Caco-2 (cell line): ENCODE results near the gene COA8. TPM values are rescaled to one million over a fixed set of nuclear protein-coding genes. Genes with fewer than 3 reads are reported as not detected.
A peak's percentile ranks its signal among the peaks of the same experiment; 100 is the strongest.

ENCODE experiments used
- BruUV-seq: library from RNA; stranded (reverse); fragments of 400-500 nt; replicated peaks from 2 replicates; lab custom pipeline; 2021; lab: Mats Ljungman, UMichigan
- CTCF ChIA-PET: fragments of 300-600 bp; sonication (Branson Sonifier 250); formaldehyde crosslinking; loops from one replicate; lab custom pipeline; 2022; ENCODE audit warnings: antibody characterized with exemption; lab: Charles Lee
- POLR2A ChIA-PET: fragments of 300-600 bp; sonication (Branson Sonifier 250); formaldehyde crosslinking; loops from one replicate; lab custom pipeline; 2022; ENCODE audit warnings: antibody characterized with exemption; lab: Charles Lee
- DNase-seq, 2 experiments: peaks; one replicate each; pipeline versions ENCODE4 v3.0.0 to v3.0.0-alpha.2; 2020 to 2022
- H3K27me3 ChIP-seq: replicated peaks from 2 replicates; pipeline ENCODE4 v1.6.0; 2011; ENCODE audit warnings: low read length; ENCODE audit not compliant: control insufficient read depth, insufficient read depth
- H3K36me3 ChIP-seq: 2 replicates; pipeline ENCODE4 v1.5.1; 2011; ENCODE audit warnings: low read length; ENCODE audit not compliant: control insufficient read depth, insufficient read depth
- H3K4me1 ChIP-seq: fragments of 250-450 bp; sonication (Bioruptor Pico); 2 replicates; pipeline ENCODE4 v1.5.1; 2020; ENCODE audit warnings: mild to moderate bottlenecking
- H3K4me3 ChIP-seq: 2 replicates; pipeline ENCODE4 v1.5.1; 2011; ENCODE audit warnings: low read depth, mild to moderate bottlenecking, control low read depth, low read length
- H3K9me3 ChIP-seq: fragments of 250-450 bp; sonication (Bioruptor Pico); 2 replicates; pipeline ENCODE4 v1.5.1; 2020; ENCODE audit warnings: mild to moderate bottlenecking, moderate library complexity
- H3K27ac Mint-ChIP-seq: one replicate; pipeline ENCODE4 v1.8.0; 2022; ENCODE audit warnings: mixed read lengths; ENCODE audit not compliant: unreplicated experiment
- H3K27me3 Mint-ChIP-seq: one replicate; pipeline ENCODE4 v1.8.0; 2022; ENCODE audit warnings: mixed read lengths; ENCODE audit not compliant: insufficient read depth, unreplicated experiment
- H3K36me3 Mint-ChIP-seq: one replicate; pipeline ENCODE4 v1.8.0; 2022; ENCODE audit warnings: mild to moderate bottlenecking, mixed read lengths; ENCODE audit not compliant: insufficient read depth, unreplicated experiment
- H3K4me1 Mint-ChIP-seq: one replicate; pipeline ENCODE4 v1.8.0; 2022; ENCODE audit warnings: low read depth, mixed read lengths; ENCODE audit not compliant: unreplicated experiment
- H3K4me3 Mint-ChIP-seq: one replicate; pipeline ENCODE4 v1.8.0; 2022; ENCODE audit warnings: mild to moderate bottlenecking, moderate library complexity, mixed read lengths; ENCODE audit not compliant: unreplicated experiment
- H3K9me3 Mint-ChIP-seq: one replicate; pipeline ENCODE4 v1.8.0; 2022; ENCODE audit warnings: mixed read lengths; ENCODE audit not compliant: unreplicated experiment
- intact Hi-C: fragments of 100-400 bp; cut with micrococcal nuclease; formaldehyde crosslinking; loops from one replicate; pipeline ENCODE4 v1.10.0; 2022; ENCODE audit not compliant: unreplicated experiment
- total RNA-seq: library from RNA; stranded (reverse); gene quantifications from 2 replicates; pipeline ENCODE4 v1.2.3, GENCODE V29; 2022
- TF ChIP-seq, protein P1 (sequence below), 2 experiments: fragments of 200-600 bp in 1 of 2; IDR thresholded peaks; 1 replicate in 1 of 2; 2 replicates in 1 of 2; pipeline versions ENCODE4 v1.5.1 to v1.8.0; 2011 to 2022; ENCODE audit warnings: antibody characterized with exemption in 1 of 2, control low read depth in 1 of 2, inconsistent platforms in 1 of 2, low read depth in 1 of 2, low read length in 1 of 2, mild to moderate bottlenecking in 1 of 2, moderate library complexity in 1 of 2; ENCODE audit not compliant: insufficient read depth in 1 of 2, severe bottlenecking in 1 of 2, unreplicated experiment in 1 of 2

COA8 gene
- total RNA-seq, 1 experiment from 2014 or later: 50.7 TPM

DNA sequence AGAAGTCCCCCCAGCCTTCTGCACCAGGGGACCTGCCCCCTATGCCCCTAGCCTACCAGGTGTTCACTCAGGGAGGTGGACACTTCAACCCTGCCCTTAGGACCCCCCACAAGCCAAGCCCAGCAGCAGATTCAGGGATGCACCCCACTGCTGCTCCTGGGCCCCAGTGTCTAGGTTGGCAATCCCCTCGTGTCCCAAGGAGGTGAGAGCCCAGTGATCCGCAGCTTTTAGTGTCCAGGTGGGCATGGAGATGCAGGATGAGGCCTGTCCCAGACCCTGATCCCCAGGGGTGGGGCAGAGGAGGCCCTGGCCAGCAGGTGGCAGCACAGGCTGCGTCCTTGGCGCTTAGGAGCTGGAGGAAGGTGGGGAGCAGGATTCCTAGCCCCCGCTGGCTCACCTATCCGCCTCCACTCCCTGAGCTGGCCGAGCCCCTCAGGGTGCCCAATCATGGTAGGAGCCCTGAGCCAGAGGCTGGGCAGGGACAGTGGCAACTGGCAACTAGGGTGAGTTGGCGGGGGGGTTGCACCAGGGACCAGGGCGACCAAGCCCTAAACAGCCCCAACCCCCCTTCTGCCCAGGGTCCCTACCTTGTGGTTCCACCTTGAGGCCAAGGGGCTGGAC is 44.2 kb upstream of the COA8 start:
- ChIA-PET POLR2A (no interaction called here), CTCF (interaction anchor here (0.6 to 2.8 kb wide), 12 partner anchors 9 to 221 kb away, joined by 3 to 49 read pairs (median 5); partner anchors contain the start of gene TRMT61A)
- H3K9me3 Mint-ChIP-seq: no peaks in the 10 kb centered on the region
- H3K4me3 ChIP-seq: peak overlapping the region; percentile 95
- H3K27me3 ChIP-seq: no peaks in the 10 kb centered on the region
- H3K4me1 Mint-ChIP-seq: peaks cover 7% of the 10 kb centered on the region
- no TSS peak for BruUV-seq
- H3K9me3 ChIP-seq: no peaks in the 10 kb centered on the region
- peak overlapping the region; percentile 40 for H3K27ac Mint-ChIP-seq
- H3K27me3 Mint-ChIP-seq: no peaks in the 10 kb centered on the region
- DNase-seq: peak; percentile 78 to 83
- H3K4me1 ChIP-seq: peaks cover 19% of the 10 kb centered on the region
- TF ChIP-seq, protein P1, sequence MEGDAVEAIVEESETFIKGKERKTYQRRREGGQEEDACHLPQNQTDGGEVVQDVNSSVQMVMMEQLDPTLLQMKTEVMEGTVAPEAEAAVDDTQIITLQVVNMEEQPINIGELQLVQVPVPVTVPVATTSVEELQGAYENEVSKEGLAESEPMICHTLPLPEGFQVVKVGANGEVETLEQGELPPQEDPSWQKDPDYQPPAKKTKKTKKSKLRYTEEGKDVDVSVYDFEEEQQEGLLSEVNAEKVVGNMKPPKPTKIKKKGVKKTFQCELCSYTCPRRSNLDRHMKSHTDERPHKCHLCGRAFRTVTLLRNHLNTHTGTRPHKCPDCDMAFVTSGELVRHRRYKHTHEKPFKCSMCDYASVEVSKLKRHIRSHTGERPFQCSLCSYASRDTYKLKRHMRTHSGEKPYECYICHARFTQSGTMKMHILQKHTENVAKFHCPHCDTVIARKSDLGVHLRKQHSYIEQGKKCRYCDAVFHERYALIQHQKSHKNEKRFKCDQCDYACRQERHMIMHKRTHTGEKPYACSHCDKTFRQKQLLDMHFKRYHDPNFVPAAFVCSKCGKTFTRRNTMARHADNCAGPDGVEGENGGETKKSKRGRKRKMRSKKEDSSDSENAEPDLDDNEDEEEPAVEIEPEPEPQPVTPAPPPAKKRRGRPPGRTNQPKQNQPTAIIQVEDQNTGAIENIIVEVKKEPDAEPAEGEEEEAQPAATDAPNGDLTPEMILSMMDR (IDR thresholded peaks at IDR 0.05; ENCODE audit: insufficient read depth in 1 of 2, low read depth in 1 of 2, low read length in 1 of 2, severe bottlenecking in 1 of 2, unreplicated experiment in 1 of 2): peak; percentile 93 to 94
- H3K36me3 ChIP-seq: peaks cover 9% of the 10 kb centered on the region
- H3K4me3 Mint-ChIP-seq: peak overlapping the region; percentile 74
- peaks cover 44% of the 10 kb centered on the region for H3K36me3 Mint-ChIP-seq
- intact Hi-C loops: loop anchor here (1.0 kb wide), 1 partner anchor 28 kb away; no protein-coding TSS in a partner anchor

GRCh38 chr14:103519043-103519836 is 43.5 kb upstream of the COA8 start:
- peak overlapping the region; percentile 40 for H3K27ac Mint-ChIP-seq
- H3K27me3 ChIP-seq: no peaks in the 10 kb centered on the region
- H3K27me3 Mint-ChIP-seq: no peaks in the 10 kb centered on the region
- peaks cover 46% of the 10 kb centered on the region for H3K36me3 Mint-ChIP-seq
- ChIA-PET CTCF (interaction anchor here (0.6 to 2.8 kb wide), 12 partner anchors 8 to 461 kb away, joined by 3 to 49 read pairs (median 6); partner anchors contain the start of gene TRMT61A), POLR2A (no interaction called here)
- no TSS peak for BruUV-seq
- peaks cover 26% of the 10 kb centered on the region for H3K4me1 ChIP-seq
- H3K4me1 Mint-ChIP-seq: peaks cover 7% of the 10 kb centered on the region
- H3K36me3 ChIP-seq: peaks cover 9% of the 10 kb centered on the region
- intact Hi-C loops: no loop called here
- TF ChIP-seq, protein P1 (IDR thresholded peaks at IDR 0.05; ENCODE audit: insufficient read depth in 1 of 2, low read depth in 1 of 2, low read length in 1 of 2, severe bottlenecking in 1 of 2, unreplicated experiment in 1 of 2): no peak
- peak overlapping the region; percentile 74 for H3K4me3 Mint-ChIP-seq
- H3K9me3 Mint-ChIP-seq: no peaks in the 10 kb centered on the region
- H3K4me3 ChIP-seq: peak overlapping the region; percentile 95
- H3K9me3 ChIP-seq: no peaks in the 10 kb centered on the region
- DNase-seq: no peak

DNA sequence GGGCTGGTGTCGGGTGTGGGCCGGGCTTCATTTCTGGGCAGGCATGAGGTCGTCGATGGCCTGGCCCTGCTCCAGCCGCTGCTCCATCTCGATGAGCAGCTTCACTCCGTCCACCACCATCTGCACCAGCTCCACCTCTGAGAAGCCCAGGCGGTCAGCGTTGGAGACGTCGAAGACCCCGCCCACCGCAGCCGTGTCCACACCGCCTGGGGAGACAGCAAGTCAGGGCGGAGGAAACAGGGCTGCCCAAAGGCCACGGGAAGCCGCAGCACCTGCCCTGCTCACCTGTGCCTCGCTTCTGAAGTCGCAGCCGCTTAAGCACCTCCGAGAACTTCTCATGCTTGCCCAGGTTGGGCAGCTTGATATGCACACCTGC is 42.9 kb upstream of the COA8 start:
- Histone ChIP-seq H3K4me1 (peaks cover 32% of the 10 kb centered on the region), H3K27me3 (no peaks in the 10 kb centered on the region), H3K36me3 (peaks cover 9% of the 10 kb centered on the region), H3K4me3 (peak overlapping the region; percentile 95), H3K9me3 (no peaks in the 10 kb centered on the region)
- POLR2A ChIA-PET: no interaction called here
- peak overlapping the region; percentile 40 for H3K27ac Mint-ChIP-seq
- peak overlapping the region; percentile 74 for H3K4me3 Mint-ChIP-seq
- DNase-seq: no peak
- TF ChIP-seq, protein P1 (IDR thresholded peaks at IDR 0.05; ENCODE audit: insufficient read depth in 1 of 2, low read depth in 1 of 2, low read length in 1 of 2, severe bottlenecking in 1 of 2, unreplicated experiment in 1 of 2): no peak
- H3K36me3 Mint-ChIP-seq: peaks cover 48% of the 10 kb centered on the region
- BruUV-seq: TSS peak; percentile 77
- peaks cover 13% of the 10 kb centered on the region for H3K4me1 Mint-ChIP-seq
- H3K27me3 Mint-ChIP-seq: no peaks in the 10 kb centered on the region
- CTCF ChIA-PET: interaction anchor here (0.6 to 2.8 kb wide), 4 partner anchors 23 to 42 kb away, joined by 4 to 49 read pairs (median 12); no protein-coding TSS in a partner anchor
- H3K9me3 Mint-ChIP-seq: no peaks in the 10 kb centered on the region
- intact Hi-C loops: no loop called here
